ENCODE measurements around the gene BOC. TPM values are rescaled to one million over a fixed set of nuclear protein-coding genes. Genes with fewer than 3 reads are reported as not detected.

BOC gene
- total RNA-seq, 4 donors from 2014 or later = 103 to 169 (median 105) TPM

DNA sequence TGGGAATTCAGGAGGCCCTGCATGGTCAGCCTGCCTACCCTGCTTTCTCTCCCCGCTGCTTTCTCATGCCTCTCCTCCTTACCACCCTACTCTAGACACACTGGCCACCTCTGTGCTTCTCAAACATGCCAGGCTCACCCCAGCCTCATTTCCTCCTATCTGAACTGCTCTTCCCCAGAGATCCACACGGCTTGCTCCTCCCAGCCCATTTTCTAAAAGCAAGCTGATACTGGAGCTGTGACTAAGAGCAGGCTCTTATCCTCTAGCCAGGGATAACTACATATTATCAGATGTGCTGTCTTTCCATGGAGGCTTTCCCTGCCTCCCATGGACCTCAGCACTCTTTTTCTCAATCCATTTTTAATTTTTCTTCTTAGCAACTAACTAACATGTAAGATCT lies 85.9 kb downstream of the BOC start:
- H3K9me3 ChIP-seq = no peaks in the 10 kb centered on the region
- TF ChIP-seq, protein P1, sequence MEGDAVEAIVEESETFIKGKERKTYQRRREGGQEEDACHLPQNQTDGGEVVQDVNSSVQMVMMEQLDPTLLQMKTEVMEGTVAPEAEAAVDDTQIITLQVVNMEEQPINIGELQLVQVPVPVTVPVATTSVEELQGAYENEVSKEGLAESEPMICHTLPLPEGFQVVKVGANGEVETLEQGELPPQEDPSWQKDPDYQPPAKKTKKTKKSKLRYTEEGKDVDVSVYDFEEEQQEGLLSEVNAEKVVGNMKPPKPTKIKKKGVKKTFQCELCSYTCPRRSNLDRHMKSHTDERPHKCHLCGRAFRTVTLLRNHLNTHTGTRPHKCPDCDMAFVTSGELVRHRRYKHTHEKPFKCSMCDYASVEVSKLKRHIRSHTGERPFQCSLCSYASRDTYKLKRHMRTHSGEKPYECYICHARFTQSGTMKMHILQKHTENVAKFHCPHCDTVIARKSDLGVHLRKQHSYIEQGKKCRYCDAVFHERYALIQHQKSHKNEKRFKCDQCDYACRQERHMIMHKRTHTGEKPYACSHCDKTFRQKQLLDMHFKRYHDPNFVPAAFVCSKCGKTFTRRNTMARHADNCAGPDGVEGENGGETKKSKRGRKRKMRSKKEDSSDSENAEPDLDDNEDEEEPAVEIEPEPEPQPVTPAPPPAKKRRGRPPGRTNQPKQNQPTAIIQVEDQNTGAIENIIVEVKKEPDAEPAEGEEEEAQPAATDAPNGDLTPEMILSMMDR (IDR thresholded peaks at IDR 0.05) = no peak
- no peak for TF ChIP-seq POLR2A (IDR thresholded peaks at IDR 0.05)
- H3K4me3 ChIP-seq = no peak overlapping the region
- H3K36me3 ChIP-seq = no peaks in the 10 kb centered on the region
- no peak overlapping the region for H3K27ac ChIP-seq
- DNase-seq = no peak
- intact Hi-C loops (cut with DNase I; ENCODE audit: low total_unique reads) = no loop called here
- H3K27me3 ChIP-seq = no peaks in the 10 kb centered on the region
- no peaks in the 10 kb centered on the region for H3K4me1 ChIP-seq

DNA sequence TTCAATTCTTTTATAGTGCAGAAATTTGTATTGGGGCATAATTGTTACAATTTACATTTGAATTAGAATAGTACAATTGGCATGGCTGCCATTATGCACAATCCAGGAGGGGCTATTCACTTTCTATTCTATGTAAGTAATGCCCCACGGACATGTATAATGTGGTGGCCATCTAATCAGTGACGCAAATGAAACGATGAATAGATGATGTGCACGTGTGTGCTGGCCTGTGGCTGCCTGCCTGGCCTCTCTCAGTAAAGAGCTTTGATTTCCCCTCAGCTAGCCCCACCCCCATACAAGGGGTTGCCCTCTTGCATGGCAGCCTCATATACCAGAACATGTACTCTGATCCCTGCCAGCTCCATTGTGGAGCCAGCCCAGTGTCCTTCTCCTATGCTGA lies 86.5 kb downstream of the BOC start:
- DNase-seq = no peak
- Histone ChIP-seq H3K9me3 (no peaks in the 10 kb centered on the region), H3K4me1 (no peaks in the 10 kb centered on the region), H3K27ac (no peak overlapping the region), H3K36me3 (no peaks in the 10 kb centered on the region), H3K4me3 (no peak overlapping the region), H3K27me3 (no peaks in the 10 kb centered on the region)
- intact Hi-C loops (cut with DNase I; ENCODE audit: low total_unique reads) = no loop called here
- TF ChIP-seq POLR2A (IDR thresholded peaks at IDR 0.05) = no peak

DNA sequence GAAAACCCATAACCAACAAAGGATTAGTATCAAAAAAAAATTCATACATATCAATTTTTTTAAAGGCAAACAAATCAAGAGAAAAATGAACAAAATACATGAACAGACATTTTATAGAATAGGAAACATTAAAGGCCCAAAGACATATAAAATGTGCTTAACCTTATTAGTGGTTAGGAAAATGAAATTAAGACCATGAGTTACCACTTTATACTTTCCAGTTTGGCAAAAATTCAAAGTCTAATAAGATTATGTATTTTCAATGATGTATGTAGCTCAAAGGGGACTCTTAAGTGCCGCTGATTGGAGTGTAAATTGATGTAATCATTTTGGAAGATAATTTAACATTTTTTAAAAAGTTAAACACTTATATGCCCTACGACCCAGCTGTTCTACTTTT lies 89.2 kb downstream of the BOC start:
- DNase-seq = no peak
- no peaks in the 10 kb centered on the region for H3K27me3 ChIP-seq
- H3K4me1 ChIP-seq = no peaks in the 10 kb centered on the region
- no peaks in the 10 kb centered on the region for H3K9me3 ChIP-seq
- H3K27ac ChIP-seq = no peak overlapping the region
- intact Hi-C loops (cut with DNase I; ENCODE audit: low total_unique reads) = no loop called here
- H3K36me3 ChIP-seq = no peaks in the 10 kb centered on the region
- H3K4me3 ChIP-seq = no peak overlapping the region
- TF ChIP-seq POLR2A (IDR thresholded peaks at IDR 0.05) = no peak
- TF ChIP-seq, protein P1 (IDR thresholded peaks at IDR 0.05) = no peak

DNA sequence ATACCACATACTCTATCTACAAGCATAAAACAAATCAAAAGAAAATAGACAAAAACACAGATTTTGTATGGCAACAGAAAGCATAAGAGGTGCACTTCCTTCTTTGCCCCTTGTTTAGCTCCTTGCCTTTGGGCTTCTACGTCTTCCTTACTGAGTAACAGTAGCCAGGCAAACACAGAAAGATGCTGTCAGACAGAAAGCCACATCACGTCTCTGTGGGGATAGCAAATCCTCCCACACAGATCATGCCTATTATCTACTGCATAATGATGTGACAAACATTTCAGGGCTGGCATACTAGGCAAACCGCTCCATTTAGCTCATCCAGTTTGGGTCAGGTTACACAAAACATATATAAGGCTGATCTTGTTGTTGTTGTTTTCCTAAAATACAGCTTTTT lies 92.7 kb downstream of the BOC start:
- Histone ChIP-seq H3K36me3 (no peaks in the 10 kb centered on the region), H3K4me1 (no peaks in the 10 kb centered on the region), H3K27me3 (no peaks in the 10 kb centered on the region), H3K4me3 (no peak overlapping the region), H3K27ac (no peak overlapping the region), H3K9me3 (no peaks in the 10 kb centered on the region)
- intact Hi-C loops (cut with DNase I; ENCODE audit: low total_unique reads) = no loop called here
- no peak for DNase-seq
- TF ChIP-seq, protein P1 (IDR thresholded peaks at IDR 0.05) = no peak
- no peak for TF ChIP-seq POLR2A (IDR thresholded peaks at IDR 0.05)

DNA sequence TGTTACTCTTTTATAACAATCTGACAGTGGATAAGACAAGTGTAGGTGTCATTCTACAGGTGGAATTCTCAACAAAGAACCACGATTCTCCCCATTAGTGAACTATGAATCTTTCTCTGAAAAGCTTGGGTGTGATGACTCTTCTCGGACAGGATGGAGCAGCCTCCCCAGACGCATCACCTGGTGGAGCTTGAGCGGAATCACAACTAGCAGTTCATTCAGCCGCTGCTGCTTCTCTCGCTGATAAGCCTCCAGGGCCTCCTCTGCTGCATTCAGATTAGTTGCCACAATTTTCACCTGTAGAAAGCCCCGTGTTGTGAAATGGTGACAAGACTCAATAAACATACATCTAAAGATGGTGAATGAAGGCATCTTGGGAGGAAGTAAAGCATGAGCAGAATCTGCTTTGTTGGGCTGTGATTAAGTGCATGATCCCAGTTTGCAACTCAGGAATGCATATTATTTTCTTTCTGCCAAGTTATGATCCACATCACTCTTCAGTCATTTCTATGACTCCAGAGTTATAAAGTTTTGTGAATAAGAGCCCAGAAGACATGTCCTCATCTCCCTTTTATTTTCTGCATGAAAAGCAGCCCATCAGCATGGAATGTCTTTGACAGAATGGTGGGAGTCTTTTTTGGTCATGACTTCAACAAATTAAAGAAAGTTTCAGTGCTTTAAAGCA lies 93.6 kb downstream of the BOC start:
- Histone ChIP-seq H3K9me3 (no peaks in the 10 kb centered on the region), H3K36me3 (no peaks in the 10 kb centered on the region), H3K4me3 (no peak overlapping the region), H3K27me3 (no peaks in the 10 kb centered on the region), H3K4me1 (no peaks in the 10 kb centered on the region), H3K27ac (no peak overlapping the region)
- DNase-seq = no peak
- intact Hi-C loops (cut with DNase I; ENCODE audit: low total_unique reads) = no loop called here
- TF ChIP-seq, protein P1 (IDR thresholded peaks at IDR 0.05) = no peak
- no peak for TF ChIP-seq POLR2A (IDR thresholded peaks at IDR 0.05)

DNA sequence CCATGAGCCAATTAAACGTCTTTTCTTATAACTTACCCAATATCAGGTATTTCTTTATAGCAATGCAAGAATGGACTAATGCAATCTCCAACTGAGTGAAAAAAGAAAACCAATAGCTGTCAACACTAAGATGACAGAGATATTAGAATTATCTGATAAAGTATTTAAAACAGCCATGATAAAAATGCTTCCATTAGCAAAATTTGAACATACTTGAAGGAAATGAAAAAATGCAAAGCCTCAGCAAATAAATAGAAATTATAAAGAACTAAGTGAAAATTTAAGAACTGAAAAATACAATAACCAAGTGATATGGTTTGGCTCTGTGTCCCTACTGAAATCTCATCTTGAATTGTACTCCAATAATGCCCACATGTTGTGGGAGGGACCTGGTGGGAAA lies 99.6 kb downstream of the BOC start:
- no peak overlapping the region for H3K4me3 ChIP-seq
- no peaks in the 10 kb centered on the region for H3K4me1 ChIP-seq
- intact Hi-C loops (cut with DNase I; ENCODE audit: low total_unique reads) = no loop called here
- no peaks in the 10 kb centered on the region for H3K27me3 ChIP-seq
- no peaks in the 10 kb centered on the region for H3K9me3 ChIP-seq
- DNase-seq = no peak
- H3K36me3 ChIP-seq = no peaks in the 10 kb centered on the region
- H3K27ac ChIP-seq = no peak overlapping the region
- TF ChIP-seq POLR2A (IDR thresholded peaks at IDR 0.05) = no peak
- TF ChIP-seq, protein P1 (IDR thresholded peaks at IDR 0.05) = no peak
